Neural progenitor cell (in vitro differentiated cells): ENCODE results near the gene PRKCH. TPM values are rescaled to one million over a fixed set of nuclear protein-coding genes. Genes with fewer than 3 reads are reported as not detected.

Experiments
- DNase-seq: peaks from one replicate; pipeline ENCODE4 v3.0.0-alpha.2; 2016; ENCODE audit warnings: low spot score
- H2AFZ ChIP-seq: fragments of 200-600 bp; sonication (generic); replicated peaks from 2 replicates; pipeline ENCODE4 v1.6.1; 2016; ENCODE audit warnings: antibody characterized with exemption
- H3F3A ChIP-seq: fragments of 200-600 bp; sonication (generic); 2 replicates; pipeline ENCODE4 v1.6.1; 2016; ENCODE audit warnings: antibody characterized with exemption, low read depth
- H3K27ac ChIP-seq: fragments of 200-600 bp; sonication (generic); 2 replicates; pipeline ENCODE4 v1.5.1; 2016; ENCODE audit warnings: mild to moderate bottlenecking
- H3K27me3 ChIP-seq: fragments of 200-600 bp; sonication (generic); 2 replicates; pipeline ENCODE4 v1.6.1; 2016; ENCODE audit warnings: mild to moderate bottlenecking, moderate library complexity
- H3K36me3 ChIP-seq: fragments of 200-600 bp; sonication (generic); 2 replicates; pipeline ENCODE4 v1.5.1; 2016
- H3K4me1 ChIP-seq: fragments of 200-600 bp; sonication (generic); 2 replicates; pipeline ENCODE4 v1.6.1; 2016; ENCODE audit warnings: mixed run types
- H3K4me2 ChIP-seq: fragments of 200-600 bp; sonication (generic); 2 replicates; pipeline ENCODE4 v1.6.1; 2016
- H3K4me3 ChIP-seq: fragments of 200-600 bp; sonication (generic); 2 replicates; pipeline ENCODE4 v1.5.1; 2016
- H3K79me2 ChIP-seq: fragments of 200-600 bp; sonication (generic); 2 replicates; pipeline ENCODE4 v1.6.1; 2016; ENCODE audit warnings: low read depth
- H3K9ac ChIP-seq: fragments of 200-600 bp; sonication (generic); 2 replicates; pipeline ENCODE4 v1.6.1; 2016
- H3K9me3 ChIP-seq: fragments of 200-600 bp; sonication (generic); 2 replicates; pipeline ENCODE4 v1.5.1; 2016; ENCODE audit warnings: low read depth
- H4K20me1 ChIP-seq: fragments of 200-600 bp; sonication (generic); 2 replicates; pipeline ENCODE4 v1.6.1; 2016; ENCODE audit warnings: low read depth
- H3K27ac Mint-ChIP-seq: 3 replicates; pipeline ENCODE4 v1.8.0; 2021; ENCODE audit warnings: mixed read lengths
- H3K27me3 Mint-ChIP-seq: 2 replicates; pipeline ENCODE4 v1.8.0; 2022; ENCODE audit warnings: low read depth, mild to moderate bottlenecking, inconsistent platforms, moderate library complexity, mixed read lengths; ENCODE audit not compliant: insufficient read depth
- H3K36me3 Mint-ChIP-seq: 3 replicates; pipeline ENCODE4 v1.8.0; 2021; ENCODE audit warnings: mixed read lengths
- H3K4me1 Mint-ChIP-seq: 3 replicates; pipeline ENCODE4 v1.8.0; 2021; ENCODE audit warnings: mixed read lengths
- H3K4me3 Mint-ChIP-seq: 3 replicates; pipeline ENCODE4 v1.8.0; 2021; ENCODE audit warnings: mild to moderate bottlenecking, moderate library complexity, mixed read lengths
- H3K9me3 Mint-ChIP-seq: 3 replicates; pipeline ENCODE4 v1.8.0; 2020; ENCODE audit warnings: mixed read lengths
- EZH2 ChIP-seq: fragments of 200-600 bp; sonication (generic); IDR thresholded peaks from 2 replicates; pipeline ENCODE4 v1.6.1; 2017; ENCODE audit warnings: antibody characterized with exemption, mild to moderate bottlenecking, moderate library complexity
- EZH2phosphoT487 ChIP-seq: fragments of 200-600 bp; sonication (generic); IDR thresholded peaks from 2 replicates; pipeline ENCODE4 v1.6.1; 2017; ENCODE audit warnings: antibody characterized with exemption
- total RNA-seq: library from RNA; depleted of rRNA; stranded (reverse); fragments of >200 nt; gene quantifications from 2 replicates; pipeline ENCODE4 v1.2.3, GENCODE V29; 2015; ENCODE audit warnings: low replicate concordance
- TF ChIP-seq, protein P1 (sequence below): fragments of 200-600 bp; sonication (generic); IDR thresholded peaks from 2 replicates; pipeline ENCODE4 v1.5.1; 2017; ENCODE audit warnings: antibody characterized with exemption, mild to moderate bottlenecking

PRKCH gene
- total RNA-seq, 1 donor from 2014 or later: 1.3 TPM

- TF ChIP-seq EZH2phosphoT487 (no peak), EZH2 (no peak)
- TF ChIP-seq, protein P1, sequence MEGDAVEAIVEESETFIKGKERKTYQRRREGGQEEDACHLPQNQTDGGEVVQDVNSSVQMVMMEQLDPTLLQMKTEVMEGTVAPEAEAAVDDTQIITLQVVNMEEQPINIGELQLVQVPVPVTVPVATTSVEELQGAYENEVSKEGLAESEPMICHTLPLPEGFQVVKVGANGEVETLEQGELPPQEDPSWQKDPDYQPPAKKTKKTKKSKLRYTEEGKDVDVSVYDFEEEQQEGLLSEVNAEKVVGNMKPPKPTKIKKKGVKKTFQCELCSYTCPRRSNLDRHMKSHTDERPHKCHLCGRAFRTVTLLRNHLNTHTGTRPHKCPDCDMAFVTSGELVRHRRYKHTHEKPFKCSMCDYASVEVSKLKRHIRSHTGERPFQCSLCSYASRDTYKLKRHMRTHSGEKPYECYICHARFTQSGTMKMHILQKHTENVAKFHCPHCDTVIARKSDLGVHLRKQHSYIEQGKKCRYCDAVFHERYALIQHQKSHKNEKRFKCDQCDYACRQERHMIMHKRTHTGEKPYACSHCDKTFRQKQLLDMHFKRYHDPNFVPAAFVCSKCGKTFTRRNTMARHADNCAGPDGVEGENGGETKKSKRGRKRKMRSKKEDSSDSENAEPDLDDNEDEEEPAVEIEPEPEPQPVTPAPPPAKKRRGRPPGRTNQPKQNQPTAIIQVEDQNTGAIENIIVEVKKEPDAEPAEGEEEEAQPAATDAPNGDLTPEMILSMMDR: no peak
- H3K4me1 Mint-ChIP-seq: peaks cover 14% of the 10 kb centered on the region
- no peak for DNase-seq
- H3K4me1 ChIP-seq: no peaks in the 10 kb centered on the region
- H3K4me3 ChIP-seq: no peak overlapping the region
- no peaks in the 10 kb centered on the region for H3K79me2 ChIP-seq
- H3K4me3 Mint-ChIP-seq: no peak overlapping the region
- no peaks in the 10 kb centered on the region for H3F3A ChIP-seq
- no peak overlapping the region for H3K9ac ChIP-seq
- no peaks in the 10 kb centered on the region for H3K36me3 Mint-ChIP-seq
- no peaks in the 10 kb centered on the region for H3K36me3 ChIP-seq
- H3K9me3 Mint-ChIP-seq: no peaks in the 10 kb centered on the region
- H3K27me3 ChIP-seq: no peaks in the 10 kb centered on the region
- no peaks in the 10 kb centered on the region for H3K9me3 ChIP-seq
- no peak overlapping the region for H3K27ac ChIP-seq
- H3K27ac Mint-ChIP-seq: no peak overlapping the region
- H3K4me2 ChIP-seq: no peak overlapping the region
- H4K20me1 ChIP-seq: no peaks in the 10 kb centered on the region
- peaks cover 7% of the 10 kb centered on the region for H3K27me3 Mint-ChIP-seq
- H2AFZ ChIP-seq: no peak overlapping the region
Measured at GRCh38 chr14:61530296-61530695, 208.9 kb downstream of the PRKCH start.

DNA sequence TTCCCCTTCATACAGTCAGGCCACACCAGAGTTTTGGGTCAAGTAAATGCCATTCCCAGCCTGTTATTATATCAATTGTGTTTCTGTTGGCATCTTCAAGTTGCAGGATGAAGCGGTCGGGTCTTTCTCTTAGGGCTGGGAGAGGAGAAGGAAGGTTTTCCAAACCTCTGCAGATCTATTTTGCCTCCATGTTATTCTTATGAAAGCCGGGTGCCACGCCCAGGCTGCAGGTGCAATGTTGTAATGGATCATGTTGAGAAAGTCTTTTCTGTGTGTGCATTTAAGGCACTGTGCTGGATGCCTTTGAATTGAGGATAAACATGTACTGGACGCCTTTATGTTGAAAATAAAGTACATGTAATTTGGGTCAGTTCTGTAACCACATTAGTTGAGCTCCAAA lies 209.5 kb downstream of the PRKCH start:
- H3K36me3 Mint-ChIP-seq: no peaks in the 10 kb centered on the region
- peaks cover 11% of the 10 kb centered on the region for H3K4me1 Mint-ChIP-seq

GRCh38 chr14:61531465-61532122 lies 210.2 kb downstream of the PRKCH start:
- no peaks in the 10 kb centered on the region for H3K27me3 Mint-ChIP-seq
- H3K9me3 ChIP-seq: no peaks in the 10 kb centered on the region
- no peaks in the 10 kb centered on the region for H3K9me3 Mint-ChIP-seq
- peaks cover 16% of the 10 kb centered on the region for H3K4me1 Mint-ChIP-seq
- no peaks in the 10 kb centered on the region for H3K36me3 ChIP-seq
- no peaks in the 10 kb centered on the region for H3F3A ChIP-seq
- H3K9ac ChIP-seq: no peak overlapping the region
- H3K36me3 Mint-ChIP-seq: no peaks in the 10 kb centered on the region
- DNase-seq: no peak
- H2AFZ ChIP-seq: no peak overlapping the region
- no peak overlapping the region for H3K4me2 ChIP-seq
- TF ChIP-seq, protein P1: no peak
- no peak for TF ChIP-seq EZH2phosphoT487
- TF ChIP-seq EZH2: no peak
- H3K27me3 ChIP-seq: no peaks in the 10 kb centered on the region
- no peak overlapping the region for H3K27ac Mint-ChIP-seq
- no peak overlapping the region for H3K4me3 ChIP-seq
- no peaks in the 10 kb centered on the region for H3K4me1 ChIP-seq
- H3K79me2 ChIP-seq: no peaks in the 10 kb centered on the region
- H4K20me1 ChIP-seq: no peaks in the 10 kb centered on the region
- H3K27ac ChIP-seq: no peak overlapping the region
- H3K4me3 Mint-ChIP-seq: no peak overlapping the region

More for the DNA sequence above, 209.5 kb downstream of the PRKCH start:
- H3K27me3 ChIP-seq: no peaks in the 10 kb centered on the region
- H3K4me1 ChIP-seq: no peaks in the 10 kb centered on the region
- no peak overlapping the region for H3K27ac Mint-ChIP-seq
- TF ChIP-seq EZH2phosphoT487 (no peak), EZH2 (no peak)
- TF ChIP-seq, protein P1: no peak
- H3K27ac ChIP-seq: no peak overlapping the region
- no peaks in the 10 kb centered on the region for H4K20me1 ChIP-seq
- no peaks in the 10 kb centered on the region for H3K79me2 ChIP-seq
- no peak overlapping the region for H2AFZ ChIP-seq
- H3K9me3 Mint-ChIP-seq: no peaks in the 10 kb centered on the region
- H3K27me3 Mint-ChIP-seq: peaks cover 1% of the 10 kb centered on the region
- DNase-seq: no peak
- H3F3A ChIP-seq: no peaks in the 10 kb centered on the region
- H3K36me3 ChIP-seq: no peaks in the 10 kb centered on the region
- H3K4me3 Mint-ChIP-seq: no peak overlapping the region
- H3K9me3 ChIP-seq: no peaks in the 10 kb centered on the region
- no peak overlapping the region for H3K4me2 ChIP-seq
- no peak overlapping the region for H3K9ac ChIP-seq
- no peak overlapping the region for H3K4me3 ChIP-seq
